NCI-H2227 (cell line): Measurements from ENCODE around the gene RNASE13.
"Not testable (repeated sequence)": the region's sequence is repeated elsewhere in the genome, so short reads cannot be mapped to it uniquely, and the experiment has no call there.

Experiments used
- DNase-seq: peaks from one replicate; lab custom pipeline; 2025; ENCODE audit not compliant: unreplicated experiment; lab: John Stamatoyannopoulos, UW

RNASE13 gene

DNA sequence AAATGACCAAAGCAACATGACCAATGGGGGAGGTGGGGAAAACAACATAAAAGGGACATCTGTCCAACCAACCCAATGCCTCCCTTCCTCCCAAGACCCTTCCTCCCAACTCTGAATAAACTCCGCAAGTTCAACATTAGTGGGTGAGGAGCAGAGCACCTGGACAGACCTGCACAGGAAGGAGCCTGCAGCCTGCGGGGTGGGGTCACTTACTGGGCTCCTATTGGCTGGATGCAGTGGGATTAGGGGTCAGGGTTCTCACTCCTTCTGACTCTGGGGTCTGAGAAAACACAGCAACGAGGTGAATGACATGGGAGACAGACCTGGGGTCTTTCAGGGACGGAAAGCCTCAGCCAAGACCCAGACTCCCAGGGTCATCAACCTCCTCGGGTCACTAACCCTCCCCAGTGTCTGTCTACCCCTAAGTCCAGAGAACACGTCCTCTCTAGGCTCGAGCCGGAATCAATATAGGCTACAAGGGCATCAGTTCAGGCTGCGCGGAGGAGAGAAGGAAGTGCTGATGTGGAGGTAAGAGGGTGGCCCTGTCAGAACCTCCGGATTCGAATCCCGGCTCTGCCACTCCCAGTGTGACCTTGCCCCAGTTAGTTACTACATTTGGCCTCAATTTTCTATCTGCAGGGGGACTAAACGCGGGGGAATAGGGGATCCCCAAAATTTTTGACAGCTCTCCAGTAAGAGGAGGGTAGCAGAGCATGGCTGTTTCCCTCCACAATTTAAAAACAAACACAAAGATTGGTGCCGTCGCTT, 10.6 kb downstream of the RNASE13 start:
- no peak for DNase-seq

DNA sequence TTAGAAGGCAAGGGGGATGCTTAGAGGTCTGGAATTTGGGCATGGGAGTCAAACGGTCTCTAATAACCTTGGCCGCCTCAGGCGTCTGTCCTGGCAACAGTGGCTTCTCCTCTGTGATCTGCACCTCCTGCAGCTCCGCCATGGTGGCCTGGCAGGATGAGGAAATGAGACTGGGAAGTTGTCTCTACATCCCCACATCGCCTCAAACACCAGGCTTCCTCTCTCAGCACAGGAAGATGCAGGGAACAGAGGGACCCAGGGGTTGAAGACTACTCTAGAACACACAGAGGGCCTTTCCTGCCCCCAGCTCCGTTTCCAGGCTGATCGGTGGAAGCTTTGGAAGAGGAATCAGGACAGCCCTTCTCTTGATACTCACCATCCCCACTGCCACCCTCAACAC, 11.4 kb downstream of the RNASE13 start:
- no peak for DNase-seq

GRCh38 chr14:21022686-21023085, 11.9 kb downstream of the RNASE13 start:
- no peak for DNase-seq

DNA sequence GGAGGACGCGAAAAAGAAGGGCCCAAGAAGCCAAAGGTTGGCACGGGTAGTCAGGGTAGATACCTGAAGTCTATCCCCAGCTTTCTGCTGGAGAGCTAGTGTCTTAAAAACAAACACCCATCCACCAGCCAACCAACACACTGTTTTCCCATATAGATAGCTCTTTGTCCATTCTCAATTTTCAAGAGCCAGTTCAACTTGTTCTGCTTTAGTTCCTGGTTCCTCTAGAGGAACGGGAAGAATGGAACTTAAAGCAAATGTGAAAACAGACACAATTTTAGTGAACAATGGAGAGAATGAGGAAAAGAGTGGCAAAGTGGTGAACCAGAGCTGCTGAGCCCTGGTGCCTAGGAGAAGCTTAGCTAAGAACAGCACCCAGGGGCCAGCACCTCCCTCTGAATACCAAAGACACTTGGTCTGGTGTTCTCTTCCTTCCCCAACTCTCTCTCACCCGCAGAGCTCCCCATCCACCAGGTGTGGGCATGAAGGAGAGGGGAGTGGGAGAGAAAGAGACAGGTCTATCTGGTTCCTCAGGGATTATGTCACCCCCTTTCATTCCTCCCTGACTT, 13.5 kb downstream of the RNASE13 start:
- DNase-seq, result no peak

DNA sequence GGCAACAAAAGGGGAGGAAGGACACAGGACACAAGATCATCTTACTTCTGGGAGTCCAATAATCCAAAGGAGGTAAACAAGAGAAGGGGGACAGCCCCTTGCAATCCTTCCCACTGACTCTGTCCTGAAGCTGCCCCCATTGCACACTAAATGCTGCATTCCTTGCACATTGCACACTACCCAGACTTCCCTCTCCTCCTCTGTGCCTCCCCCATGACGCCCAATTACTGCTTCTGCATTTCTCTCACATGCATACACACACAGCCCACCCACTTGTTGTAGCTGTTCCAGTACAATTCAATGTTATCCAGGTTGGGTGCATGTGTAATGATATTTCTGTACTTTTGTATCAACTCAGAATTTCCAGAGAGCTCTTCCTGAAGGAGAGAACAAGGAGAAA, 15.2 kb downstream of the RNASE13 start:
- no peak for DNase-seq

GRCh38 chr14:21018781-21019180, 15.8 kb downstream of the RNASE13 start:
- no peak for DNase-seq

DNA sequence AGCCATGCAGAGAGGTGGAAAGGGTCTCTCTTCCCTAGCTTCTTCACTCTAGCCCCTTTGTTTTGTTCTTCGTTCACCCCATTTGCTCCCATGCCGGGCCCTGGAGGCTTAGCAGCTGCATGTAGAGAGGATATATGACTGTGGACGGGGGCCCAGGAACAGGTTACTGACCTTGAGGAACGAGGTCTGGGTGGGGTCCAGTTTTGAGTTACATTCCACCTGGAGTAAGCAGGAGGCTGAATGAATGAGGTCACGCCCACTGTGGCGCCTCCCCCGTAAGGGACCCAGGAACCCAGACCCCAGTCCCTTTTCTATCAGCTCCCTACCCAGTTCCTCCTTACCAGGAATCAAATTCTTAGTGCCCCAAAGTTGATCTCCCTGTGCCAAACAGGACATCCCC, 16.3 kb downstream of the RNASE13 start:
- no peak for DNase-seq

- DNase-seq, result no peak
Measured at GRCh38 chr14:21017528-21018245, 16.9 kb downstream of the RNASE13 start.

DNA sequence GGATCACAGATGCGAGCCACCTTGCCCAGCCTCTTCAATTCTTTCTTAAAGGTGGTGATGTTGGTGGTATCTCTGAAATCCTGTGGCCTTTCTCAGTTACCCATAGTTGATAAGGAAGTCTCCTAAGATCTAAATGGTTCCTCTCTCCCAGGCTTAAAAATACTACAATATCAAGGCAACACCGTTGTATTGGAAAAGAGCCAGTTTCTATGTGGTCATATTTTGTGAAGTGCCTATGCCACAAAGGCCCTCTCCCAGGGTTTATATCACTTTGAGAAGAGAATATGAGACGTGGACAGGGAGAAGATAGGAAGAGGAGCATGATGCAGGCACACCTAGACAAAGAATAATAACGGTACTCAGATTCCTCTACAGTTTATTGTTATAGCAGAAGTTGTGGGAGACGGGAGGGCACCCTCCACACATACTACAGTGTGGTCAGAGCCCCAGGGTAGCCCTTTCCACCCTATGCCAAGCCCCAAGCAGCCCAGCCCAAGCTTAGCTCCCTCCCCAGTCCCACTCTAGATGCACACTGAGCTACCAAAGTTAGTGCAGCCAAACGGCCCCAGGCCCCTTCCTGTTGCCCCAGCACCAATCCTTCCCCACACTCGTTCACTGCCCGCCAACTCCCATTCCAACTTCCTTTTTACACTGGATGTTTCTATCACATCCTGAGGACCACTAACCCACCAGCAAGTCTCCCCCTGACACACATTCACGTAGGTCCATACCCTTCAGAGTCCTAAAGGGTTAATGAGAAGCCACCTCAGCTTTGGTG, 18.0 kb downstream of the RNASE13 start:
- no peak for DNase-seq

- DNase-seq, result no peak
Measured at GRCh38 chr14:21015312-21015711, 19.3 kb downstream of the RNASE13 start.

- peak; percentile 90 for DNase-seq
Measured at GRCh38 chr14:21014761-21015190, 19.8 kb downstream of the RNASE13 start.

- no peak for DNase-seq
Measured at GRCh38 chr14:21011136-21011535, 23.5 kb downstream of the RNASE13 start.

- DNase-seq, result not testable (repeated sequence)
Measured at GRCh38 chr14:21009721-21010120, 24.9 kb downstream of the RNASE13 start.

DNA sequence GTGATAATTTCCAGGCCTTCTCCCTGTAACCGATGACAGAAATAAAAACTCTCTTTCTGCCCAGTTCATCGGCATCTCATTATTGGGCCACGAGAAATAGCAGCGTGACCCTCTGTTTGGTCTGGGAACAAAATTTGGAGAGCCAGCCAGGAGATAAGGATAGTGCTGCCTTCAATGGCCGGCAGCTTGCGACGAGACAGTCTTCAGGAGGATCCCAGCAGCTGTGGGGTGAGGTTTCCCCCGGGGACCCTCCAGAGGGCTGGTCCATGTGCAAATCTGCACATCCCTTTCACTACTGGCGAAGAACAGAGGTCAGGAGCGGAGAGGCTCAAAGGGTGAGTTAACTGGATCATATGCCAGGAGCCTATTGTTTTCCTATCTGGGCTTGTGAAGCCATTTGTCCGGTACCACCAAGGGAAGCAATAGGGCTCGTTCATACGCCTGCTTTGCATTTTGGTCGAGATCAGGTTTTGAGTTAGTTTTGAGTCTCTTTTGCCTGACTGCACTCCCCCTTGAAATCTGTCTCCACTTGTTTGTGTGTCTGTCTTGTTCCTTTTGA, 30.7 kb downstream of the RNASE13 start:
- DNase-seq, result no peak

GRCh38 chr14:21001218-21001617, 33.4 kb downstream of the RNASE13 start:
- no peak for DNase-seq

GRCh38 chr14:20999591-20999990, 35.0 kb downstream of the RNASE13 start:
- DNase-seq, result no peak

- peak; percentile 13 for DNase-seq
Measured at GRCh38 chr14:20998674-20999366, 35.8 kb downstream of the RNASE13 start, which contains the start of gene SLC39A2. SLC39A2 (plus strand) TSS chr14:20999293; CDS start chr14:20999447, 154 bp downstream.

DNA sequence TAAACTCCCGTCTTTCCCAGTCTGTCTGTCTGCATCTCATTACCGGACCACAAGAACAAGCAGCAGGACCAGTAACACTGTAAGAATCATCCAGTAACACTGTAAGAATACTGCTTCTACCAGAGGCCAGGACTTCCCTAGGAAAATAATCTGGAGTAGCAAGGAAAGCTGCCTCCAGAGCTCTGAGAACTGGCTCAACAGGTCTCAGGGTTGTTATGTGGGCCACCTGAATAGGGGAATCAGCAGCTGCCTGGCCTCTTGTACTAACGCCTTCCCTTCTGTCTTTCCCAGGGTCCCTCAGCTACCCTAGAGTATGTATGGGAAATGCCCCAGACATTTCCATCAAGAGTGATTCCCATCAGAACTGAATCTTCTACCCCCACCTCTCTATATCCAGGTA, 36.5 kb downstream of the RNASE13 start:
- no peak for DNase-seq

DNA sequence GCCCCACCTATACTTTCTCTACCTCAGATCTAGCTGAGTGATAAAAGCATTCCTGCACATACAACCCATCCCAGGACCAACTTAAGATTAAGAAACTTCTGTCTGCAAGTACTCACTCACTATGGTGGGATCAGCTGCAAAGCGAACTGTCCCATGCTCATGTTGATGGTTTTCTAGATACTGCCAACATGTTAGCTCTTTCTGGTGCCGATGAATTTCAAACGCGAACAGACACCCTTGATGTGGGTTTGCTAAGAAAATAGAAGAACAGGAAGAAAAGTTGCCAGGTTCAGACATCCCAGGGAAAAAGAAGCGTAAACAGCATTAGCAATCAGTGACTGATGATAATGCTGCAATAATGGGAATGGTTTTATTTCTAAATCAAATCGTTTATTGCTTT, 37.0 kb downstream of the RNASE13 start:
- DNase-seq, result no peak

- DNase-seq, result no peak
Measured at GRCh38 chr14:20997115-20997514, 37.5 kb downstream of the RNASE13 start.
